Sigmoid colon (tissue), 4 donors: Measurements from ENCODE around the gene COBL.

ENCODE experiments used
- CTCF ChIP-seq, 4 experiments: fragments of 450-650 bp in 3 of 4; fragments of 200-600 bp in 1 of 4; IDR thresholded peaks; one replicate each; pipeline ENCODE4 v1.5.1; 2016 to 2019; ENCODE audit warnings: antibody characterized with exemption in 4 of 4, mild to moderate bottlenecking in 3 of 4, moderate library complexity in 2 of 4
- EP300 ChIP-seq, 4 donors: sonication (generic); formaldehyde crosslinking; IDR thresholded peaks; one replicate each; pipeline ENCODE4 v1.6.1; 2017; ENCODE audit warnings: antibody characterized with exemption in 4 of 4
- POLR2A ChIP-seq, 2 donors: fragments of 450-650 bp; IDR thresholded peaks; one replicate each; pipeline ENCODE4 v1.6.1; 2016; ENCODE audit warnings: antibody characterized with exemption in 2 of 2, mild to moderate bottlenecking in 2 of 2, moderate library complexity in 2 of 2
- POLR2AphosphoS5 ChIP-seq, 4 donors: sonication (generic); formaldehyde crosslinking; IDR thresholded peaks; one replicate each; pipeline ENCODE4 v1.6.1; 2017; ENCODE audit warnings: antibody characterized with exemption in 4 of 4

GRCh38 chr7:51108134-51108533 lies 208.5 kb downstream of the COBL start:
- no peak for TF ChIP-seq POLR2AphosphoS5 (IDR thresholded peaks at IDR 0.05)
- TF ChIP-seq CTCF (IDR thresholded peaks at IDR 0.05): no peak
- no peak for TF ChIP-seq POLR2A (IDR thresholded peaks at IDR 0.05)
- no peak for TF ChIP-seq EP300 (IDR thresholded peaks at IDR 0.05)
